ENCODE data around the gene TRHDE. TPM values are rescaled to one million over a fixed set of nuclear protein-coding genes. Genes with fewer than 3 reads are reported as not detected.

TRHDE gene
- total and polyA plus RNA-seq, 9 of the 15 experiments (the other 6 are each of a cell fraction or from before 2014, with no cell fraction given): 0.03 to 0.29 (median 0.09) TPM

- ATAC-seq (no peak), FAIRE-seq (no peak), DNase-seq (ENCODE audit: extremely low read depth in 1 of 4, low spot score in 3 of 4) (no peak)
- ChIA-PET POLR2A (no interaction called here), CTCF (ENCODE audit: low intra/inter-chr PET ratio) (no interaction called here)
- Histone ChIP-seq H2AFZ (ENCODE audit: low read depth, low read length) (no peak overlapping the region), H3K9me3 (replicated peaks; ENCODE audit: control insufficient read depth, insufficient read depth, low read depth, low read length) (no peaks in the 10 kb centered on the region), H4K20me1 (replicated peaks; ENCODE audit: control insufficient read depth, insufficient read depth, low read length) (no peaks in the 10 kb centered on the region), H3K79me2 (ENCODE audit: control insufficient read depth, insufficient read depth, low read length) (no peaks in the 10 kb centered on the region), H3K36me3 (ENCODE audit: control insufficient read depth, insufficient read depth, low read length) (no peaks in the 10 kb centered on the region), H3K4me3 (no peak overlapping the region), H3K27me3 (ENCODE audit: control insufficient read depth in 2 of 2, insufficient read depth in 2 of 2, low read length in 2 of 2) (no peaks in the 10 kb centered on the region), H3K4me2 (ENCODE audit: insufficient read depth, low read length) (no peak overlapping the region), H3K9me1 (ENCODE audit: control insufficient read depth, insufficient read depth, low read length) (no peaks in the 10 kb centered on the region), H3K27ac (ENCODE audit: extremely low read depth, low read depth, low read length) (no peak overlapping the region), H3K4me1 (replicated peaks in 1 of 2; ENCODE audit: control insufficient read depth in 2 of 2, insufficient read depth in 2 of 2, low read length in 2 of 2) (no peaks in the 10 kb centered on the region), H3K9ac (ENCODE audit: insufficient read depth in 1 of 2, low read depth in 2 of 2, low read length in 2 of 2) (no peak overlapping the region)
- no TSS peak for BruUV-seq (replicated peaks)
- in situ Hi-C loops (cut with MboI): no loop called here
- intact Hi-C loops (cut with micrococcal nuclease): no loop called here
- TF ChIP-seq, protein P1, sequence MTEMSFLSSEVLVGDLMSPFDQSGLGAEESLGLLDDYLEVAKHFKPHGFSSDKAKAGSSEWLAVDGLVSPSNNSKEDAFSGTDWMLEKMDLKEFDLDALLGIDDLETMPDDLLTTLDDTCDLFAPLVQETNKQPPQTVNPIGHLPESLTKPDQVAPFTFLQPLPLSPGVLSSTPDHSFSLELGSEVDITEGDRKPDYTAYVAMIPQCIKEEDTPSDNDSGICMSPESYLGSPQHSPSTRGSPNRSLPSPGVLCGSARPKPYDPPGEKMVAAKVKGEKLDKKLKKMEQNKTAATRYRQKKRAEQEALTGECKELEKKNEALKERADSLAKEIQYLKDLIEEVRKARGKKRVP (CRISPR knock-in tag; IDR thresholded peaks at IDR 0.05): no peak
- TF ChIP-seq, protein P2, sequence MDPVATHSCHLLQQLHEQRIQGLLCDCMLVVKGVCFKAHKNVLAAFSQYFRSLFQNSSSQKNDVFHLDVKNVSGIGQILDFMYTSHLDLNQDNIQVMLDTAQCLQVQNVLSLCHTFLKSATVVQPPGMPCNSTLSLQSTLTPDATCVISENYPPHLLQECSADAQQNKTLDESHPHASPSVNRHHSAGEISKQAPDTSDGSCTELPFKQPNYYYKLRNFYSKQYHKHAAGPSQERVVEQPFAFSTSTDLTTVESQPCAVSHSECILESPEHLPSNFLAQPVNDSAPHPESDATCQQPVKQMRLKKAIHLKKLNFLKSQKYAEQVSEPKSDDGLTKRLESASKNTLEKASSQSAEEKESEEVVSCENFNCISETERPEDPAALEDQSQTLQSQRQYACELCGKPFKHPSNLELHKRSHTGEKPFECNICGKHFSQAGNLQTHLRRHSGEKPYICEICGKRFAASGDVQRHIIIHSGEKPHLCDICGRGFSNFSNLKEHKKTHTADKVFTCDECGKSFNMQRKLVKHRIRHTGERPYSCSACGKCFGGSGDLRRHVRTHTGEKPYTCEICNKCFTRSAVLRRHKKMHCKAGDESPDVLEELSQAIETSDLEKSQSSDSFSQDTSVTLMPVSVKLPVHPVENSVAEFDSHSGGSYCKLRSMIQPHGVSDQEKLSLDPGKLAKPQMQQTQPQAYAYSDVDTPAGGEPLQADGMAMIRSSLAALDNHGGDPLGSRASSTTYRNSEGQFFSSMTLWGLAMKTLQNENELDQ (CRISPR knock-in tag; IDR thresholded peaks at IDR 0.05; ENCODE audit: borderline replicate concordance): no peak
- TF ChIP-seq TCF3 (CRISPR knock-in tag; IDR thresholded peaks at IDR 0.05) (no peak), ETS1 (conservative IDR thresholded peaks at IDR 0.05; ENCODE audit: control insufficient read depth, low read depth, low read length) (no peak), ZNF639 (CRISPR knock-in tag; conservative IDR thresholded peaks at IDR 0.05 in 1 of 2, IDR thresholded peaks at IDR 0.05 in 1 of 2) (no peak), ZNF76 (CRISPR knock-in tag; IDR thresholded peaks at IDR 0.05; ENCODE audit: borderline replicate concordance) (no peak), NFE2 (IDR thresholded peaks at IDR 0.05; ENCODE audit: low read depth) (no peak), PPARD (CRISPR knock-in tag; IDR thresholded peaks at IDR 0.05) (no peak), POLR2AphosphoS2 (IDR thresholded peaks at IDR 0.05; ENCODE audit: low read length) (no peak), TGIF2 (CRISPR knock-in tag; IDR thresholded peaks at IDR 0.05) (no peak), STAG1 (CRISPR knock-in tag; IDR thresholded peaks at IDR 0.05; ENCODE audit: borderline replicate concordance) (no peak)
- TF ChIP-seq, protein P3, sequence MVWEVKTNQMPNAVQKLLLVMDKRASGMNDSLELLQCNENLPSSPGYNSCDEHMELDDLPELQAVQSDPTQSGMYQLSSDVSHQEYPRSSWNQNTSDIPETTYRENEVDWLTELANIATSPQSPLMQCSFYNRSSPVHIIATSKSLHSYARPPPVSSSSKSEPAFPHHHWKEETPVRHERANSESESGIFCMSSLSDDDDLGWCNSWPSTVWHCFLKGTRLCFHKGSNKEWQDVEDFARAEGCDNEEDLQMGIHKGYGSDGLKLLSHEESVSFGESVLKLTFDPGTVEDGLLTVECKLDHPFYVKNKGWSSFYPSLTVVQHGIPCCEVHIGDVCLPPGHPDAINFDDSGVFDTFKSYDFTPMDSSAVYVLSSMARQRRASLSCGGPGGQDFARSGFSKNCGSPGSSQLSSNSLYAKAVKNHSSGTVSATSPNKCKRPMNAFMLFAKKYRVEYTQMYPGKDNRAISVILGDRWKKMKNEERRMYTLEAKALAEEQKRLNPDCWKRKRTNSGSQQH (CRISPR knock-in tag; IDR thresholded peaks at IDR 0.05): no peak
- TF ChIP-seq, protein P4, sequence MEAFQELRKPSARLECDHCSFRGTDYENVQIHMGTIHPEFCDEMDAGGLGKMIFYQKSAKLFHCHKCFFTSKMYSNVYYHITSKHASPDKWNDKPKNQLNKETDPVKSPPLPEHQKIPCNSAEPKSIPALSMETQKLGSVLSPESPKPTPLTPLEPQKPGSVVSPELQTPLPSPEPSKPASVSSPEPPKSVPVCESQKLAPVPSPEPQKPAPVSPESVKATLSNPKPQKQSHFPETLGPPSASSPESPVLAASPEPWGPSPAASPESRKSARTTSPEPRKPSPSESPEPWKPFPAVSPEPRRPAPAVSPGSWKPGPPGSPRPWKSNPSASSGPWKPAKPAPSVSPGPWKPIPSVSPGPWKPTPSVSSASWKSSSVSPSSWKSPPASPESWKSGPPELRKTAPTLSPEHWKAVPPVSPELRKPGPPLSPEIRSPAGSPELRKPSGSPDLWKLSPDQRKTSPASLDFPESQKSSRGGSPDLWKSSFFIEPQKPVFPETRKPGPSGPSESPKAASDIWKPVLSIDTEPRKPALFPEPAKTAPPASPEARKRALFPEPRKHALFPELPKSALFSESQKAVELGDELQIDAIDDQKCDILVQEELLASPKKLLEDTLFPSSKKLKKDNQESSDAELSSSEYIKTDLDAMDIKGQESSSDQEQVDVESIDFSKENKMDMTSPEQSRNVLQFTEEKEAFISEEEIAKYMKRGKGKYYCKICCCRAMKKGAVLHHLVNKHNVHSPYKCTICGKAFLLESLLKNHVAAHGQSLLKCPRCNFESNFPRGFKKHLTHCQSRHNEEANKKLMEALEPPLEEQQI (IDR thresholded peaks at IDR 0.05): no peak
Observed at GRCh38 chr12:72602581-72602980, 330.4 kb downstream of the TRHDE start.
